Stimulated activated CD4-positive, alpha-beta T cell treated with anti-CD3 and anti-CD28 coated beads, Interleukin-2, amount 100 ng/mL, for 48 hours (primary cell): ENCODE results near the gene UNK.

Source experiments
- DNase-seq, 2 donors: peaks; one replicate each; pipeline ENCODE4 v3.0.0-alpha.2; 2020

Gene UNK, protein sequence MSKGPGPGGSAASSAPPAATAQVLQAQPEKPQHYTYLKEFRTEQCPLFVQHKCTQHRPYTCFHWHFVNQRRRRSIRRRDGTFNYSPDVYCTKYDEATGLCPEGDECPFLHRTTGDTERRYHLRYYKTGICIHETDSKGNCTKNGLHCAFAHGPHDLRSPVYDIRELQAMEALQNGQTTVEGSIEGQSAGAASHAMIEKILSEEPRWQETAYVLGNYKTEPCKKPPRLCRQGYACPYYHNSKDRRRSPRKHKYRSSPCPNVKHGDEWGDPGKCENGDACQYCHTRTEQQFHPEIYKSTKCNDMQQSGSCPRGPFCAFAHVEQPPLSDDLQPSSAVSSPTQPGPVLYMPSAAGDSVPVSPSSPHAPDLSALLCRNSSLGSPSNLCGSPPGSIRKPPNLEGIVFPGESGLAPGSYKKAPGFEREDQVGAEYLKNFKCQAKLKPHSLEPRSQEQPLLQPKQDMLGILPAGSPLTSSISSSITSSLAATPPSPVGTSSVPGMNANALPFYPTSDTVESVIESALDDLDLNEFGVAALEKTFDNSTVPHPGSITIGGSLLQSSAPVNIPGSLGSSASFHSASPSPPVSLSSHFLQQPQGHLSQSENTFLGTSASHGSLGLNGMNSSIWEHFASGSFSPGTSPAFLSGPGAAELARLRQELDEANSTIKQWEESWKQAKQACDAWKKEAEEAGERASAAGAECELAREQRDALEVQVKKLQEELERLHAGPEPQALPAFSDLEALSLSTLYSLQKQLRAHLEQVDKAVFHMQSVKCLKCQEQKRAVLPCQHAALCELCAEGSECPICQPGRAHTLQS

DNA sequence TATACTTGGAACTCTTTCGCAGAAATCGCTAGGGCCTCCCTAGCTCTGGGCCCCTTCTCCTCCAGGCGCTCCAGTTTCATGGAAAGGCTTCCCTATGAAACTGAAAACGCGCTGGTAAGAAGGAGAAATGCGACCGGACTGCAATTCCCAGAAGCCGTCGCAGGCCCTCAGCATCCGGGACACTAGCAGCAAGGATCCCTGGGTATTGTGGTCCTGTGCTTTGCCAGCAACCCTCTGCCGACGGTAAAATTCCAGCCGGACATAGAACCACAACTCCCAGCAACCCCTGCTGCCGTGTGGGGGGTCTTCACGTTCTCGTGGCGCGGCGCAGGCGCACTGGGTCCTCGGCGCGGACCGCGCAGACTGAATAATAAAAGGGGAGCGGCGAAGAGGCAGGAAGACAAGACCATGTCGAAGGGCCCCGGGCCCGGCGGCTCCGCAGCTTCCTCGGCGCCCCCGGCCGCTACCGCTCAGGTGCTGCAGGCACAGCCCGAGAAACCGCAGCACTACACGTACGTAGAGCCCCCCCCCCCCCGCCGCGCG is at the start of gene UNK:
UNK (plus strand) TSS at position 334 of the 543 bp plus-strand sequence; CDS start at position 409, 75 bp downstream.
- DNase-seq: peak; percentile 88

DNA sequence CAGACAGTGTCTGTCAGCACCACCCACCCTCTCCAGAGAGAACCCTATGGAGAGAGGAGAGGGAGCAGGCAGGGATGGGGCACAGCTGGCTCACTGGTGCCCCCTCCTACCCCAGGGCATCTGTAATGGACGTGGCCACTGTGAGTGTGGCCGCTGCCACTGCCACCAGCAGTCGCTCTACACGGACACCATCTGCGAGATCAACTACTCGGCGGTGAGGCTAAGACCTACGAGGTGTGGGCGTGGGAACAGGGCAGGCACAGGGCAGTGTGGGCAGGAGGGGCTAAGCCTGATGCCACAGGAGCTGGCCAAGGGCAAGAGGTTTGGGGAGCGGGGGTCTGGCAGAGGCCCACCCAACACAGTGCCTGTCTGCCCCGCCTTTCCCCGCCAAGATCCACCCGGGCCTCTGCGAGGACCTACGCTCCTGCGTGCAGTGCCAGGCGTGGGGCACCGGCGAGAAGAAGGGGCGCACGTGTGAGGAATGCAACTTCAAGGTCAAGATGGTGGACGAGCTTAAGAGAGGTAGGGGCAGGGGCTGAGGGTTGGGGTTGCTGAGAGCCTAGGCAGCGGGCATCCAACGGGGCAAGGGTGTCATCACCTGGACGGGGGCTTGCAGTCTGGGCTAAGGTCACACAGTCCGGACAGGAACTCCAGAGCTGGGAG is 48.3 kb upstream of the UNK start:
- no peak for DNase-seq

DNA sequence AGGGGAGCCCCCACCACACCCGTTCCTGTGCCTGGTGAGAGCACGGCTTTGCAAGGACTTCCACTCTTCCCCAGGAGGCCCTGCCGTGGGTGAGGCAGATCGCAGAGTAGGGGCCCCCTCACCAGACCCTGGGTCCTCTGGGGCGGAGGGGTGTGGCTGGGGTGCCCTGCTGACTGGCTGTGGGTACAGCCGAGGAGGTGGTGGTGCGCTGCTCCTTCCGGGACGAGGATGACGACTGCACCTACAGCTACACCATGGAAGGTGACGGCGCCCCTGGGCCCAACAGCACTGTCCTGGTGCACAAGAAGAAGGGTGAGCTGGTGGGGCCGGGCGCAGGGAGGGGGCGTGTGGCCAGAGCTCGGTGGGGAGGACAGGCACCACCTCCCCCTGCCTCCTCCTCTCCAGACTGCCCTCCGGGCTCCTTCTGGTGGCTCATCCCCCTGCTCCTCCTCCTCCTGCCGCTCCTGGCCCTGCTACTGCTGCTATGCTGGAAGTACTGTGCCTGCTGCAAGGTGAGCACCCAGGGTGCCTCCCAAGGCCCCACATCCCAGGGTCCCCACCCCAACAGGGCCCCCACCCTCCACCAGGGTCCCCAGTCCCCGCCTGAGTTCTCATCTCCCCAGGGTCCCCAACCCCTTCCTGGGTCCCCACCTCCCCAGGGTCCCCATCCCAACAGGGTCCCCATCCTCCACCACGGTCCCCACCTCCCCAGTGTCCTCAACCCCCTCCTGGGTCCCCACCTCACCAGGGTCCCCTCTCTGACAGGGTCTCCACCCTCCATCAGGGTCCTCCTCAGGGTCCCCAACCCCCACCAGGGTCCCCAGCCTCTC is 47.3 kb upstream of the UNK start:
- no peak for DNase-seq

DNA sequence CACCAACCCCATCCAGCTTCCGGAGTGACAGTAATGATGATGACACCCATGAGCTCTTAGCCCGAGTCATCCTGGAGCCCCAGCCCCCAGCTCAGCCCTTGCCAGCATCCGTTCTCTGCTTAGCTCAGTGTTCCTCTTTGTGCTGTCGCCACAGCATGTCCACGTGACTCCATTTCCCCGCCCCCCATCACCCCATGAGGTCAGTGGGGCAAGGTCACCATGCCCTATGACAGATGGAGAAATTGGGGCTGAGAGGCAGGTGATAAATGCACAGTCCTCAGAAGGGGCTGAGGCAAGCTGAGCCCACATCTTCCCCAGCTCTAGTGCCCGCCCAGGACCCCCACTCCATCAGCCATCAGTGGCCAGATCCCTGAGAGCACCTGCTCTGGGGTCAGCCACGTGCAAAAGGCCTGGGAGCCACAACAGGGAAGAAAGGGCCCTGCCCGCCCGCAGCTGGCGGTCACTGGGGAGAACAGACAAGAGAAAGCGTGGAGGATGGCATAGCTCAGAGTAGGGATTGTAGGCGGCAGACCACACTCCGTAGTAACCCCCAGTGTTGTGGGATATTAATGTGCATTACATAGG is 46.3 kb upstream of the UNK start:
- no peak for DNase-seq

DNA sequence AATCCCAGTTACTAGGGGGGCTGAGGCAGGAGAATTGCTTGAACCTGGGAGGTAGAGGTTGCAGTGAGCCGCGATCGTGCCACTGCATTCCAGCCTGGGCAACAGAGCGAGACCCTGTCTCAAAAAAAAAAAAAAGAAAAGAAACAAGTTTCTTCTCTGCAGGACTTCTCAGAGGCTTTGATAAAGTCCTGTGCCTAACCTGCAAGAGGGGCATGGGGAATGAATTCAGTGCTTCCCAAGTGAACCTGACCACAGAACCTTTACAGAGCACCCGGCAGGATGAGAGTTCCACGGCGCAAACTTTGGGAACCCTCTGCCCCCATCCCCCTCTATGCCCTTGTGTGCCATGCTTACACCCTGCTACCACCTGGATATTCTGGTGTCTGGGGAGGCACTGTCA is 45.4 kb upstream of the UNK start:
- DNase-seq: no peak

DNA sequence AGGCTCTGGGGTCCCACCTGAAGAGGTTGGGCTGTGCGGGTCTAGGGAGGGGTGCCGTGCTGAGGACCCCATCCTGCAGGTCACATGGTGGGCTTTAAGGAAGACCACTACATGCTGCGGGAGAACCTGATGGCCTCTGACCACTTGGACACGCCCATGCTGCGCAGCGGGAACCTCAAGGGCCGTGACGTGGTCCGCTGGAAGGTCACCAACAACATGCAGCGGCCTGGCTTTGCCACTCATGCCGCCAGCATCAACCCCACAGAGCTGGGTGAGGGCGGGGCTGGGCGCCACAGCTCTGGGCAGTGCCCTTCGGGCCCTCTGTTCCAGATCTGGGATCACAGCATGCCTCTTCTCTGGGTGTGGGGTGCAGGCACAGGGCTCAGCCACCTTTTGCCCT is 44.8 kb upstream of the UNK start:
- DNase-seq: no peak

DNA sequence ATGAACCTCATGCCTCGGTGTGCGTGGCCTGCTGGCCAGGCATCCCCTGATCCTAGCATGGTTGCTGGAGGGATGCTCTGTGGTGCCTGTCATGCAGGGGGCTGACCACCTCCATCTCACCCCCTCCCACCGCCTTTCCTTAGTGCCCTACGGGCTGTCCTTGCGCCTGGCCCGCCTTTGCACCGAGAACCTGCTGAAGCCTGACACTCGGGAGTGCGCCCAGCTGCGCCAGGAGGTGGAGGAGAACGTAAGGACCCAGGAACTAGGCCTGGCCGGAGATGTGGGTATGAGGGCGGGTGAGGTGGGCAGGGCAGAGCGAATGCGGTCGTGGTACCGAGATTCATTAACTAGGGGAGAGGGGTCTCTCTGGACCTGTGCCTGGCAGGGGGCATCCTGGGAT is 44.4 kb upstream of the UNK start:
- no peak for DNase-seq

DNA sequence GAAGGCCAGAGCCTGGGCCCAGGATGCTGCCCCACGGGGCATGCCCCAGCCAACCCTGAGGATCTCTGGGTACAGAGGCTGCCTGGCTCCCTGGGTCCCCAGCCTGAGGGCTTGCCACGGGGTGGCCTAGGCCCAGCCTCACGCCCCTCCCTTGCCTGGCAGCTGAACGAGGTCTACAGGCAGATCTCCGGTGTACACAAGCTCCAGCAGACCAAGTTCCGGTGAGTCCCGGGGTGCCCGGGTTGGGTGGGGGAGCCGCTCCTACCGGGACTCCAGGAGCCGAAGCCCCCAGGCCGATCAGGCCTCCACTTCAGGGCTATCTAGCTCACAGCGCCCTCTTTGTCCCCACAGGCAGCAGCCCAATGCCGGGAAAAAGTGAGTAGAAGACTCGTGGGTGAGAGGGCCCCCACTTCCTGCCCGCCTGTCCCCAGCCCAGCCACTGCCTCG is 44.0 kb upstream of the UNK start:
- DNase-seq: no peak

DNA sequence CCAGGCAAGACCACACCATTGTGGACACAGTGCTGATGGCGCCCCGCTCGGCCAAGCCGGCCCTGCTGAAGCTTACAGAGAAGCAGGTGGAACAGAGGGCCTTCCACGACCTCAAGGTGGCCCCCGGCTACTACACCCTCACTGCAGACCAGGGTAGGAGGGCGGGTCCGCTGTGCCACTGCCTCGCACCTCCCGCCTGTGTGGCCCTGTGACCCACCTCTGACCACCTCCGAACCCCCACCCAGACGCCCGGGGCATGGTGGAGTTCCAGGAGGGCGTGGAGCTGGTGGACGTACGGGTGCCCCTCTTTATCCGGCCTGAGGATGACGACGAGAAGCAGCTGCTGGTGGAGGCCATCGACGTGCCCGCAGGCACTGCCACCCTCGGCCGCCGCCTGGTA is 42.3 kb upstream of the UNK start:
- no peak for DNase-seq

DNA sequence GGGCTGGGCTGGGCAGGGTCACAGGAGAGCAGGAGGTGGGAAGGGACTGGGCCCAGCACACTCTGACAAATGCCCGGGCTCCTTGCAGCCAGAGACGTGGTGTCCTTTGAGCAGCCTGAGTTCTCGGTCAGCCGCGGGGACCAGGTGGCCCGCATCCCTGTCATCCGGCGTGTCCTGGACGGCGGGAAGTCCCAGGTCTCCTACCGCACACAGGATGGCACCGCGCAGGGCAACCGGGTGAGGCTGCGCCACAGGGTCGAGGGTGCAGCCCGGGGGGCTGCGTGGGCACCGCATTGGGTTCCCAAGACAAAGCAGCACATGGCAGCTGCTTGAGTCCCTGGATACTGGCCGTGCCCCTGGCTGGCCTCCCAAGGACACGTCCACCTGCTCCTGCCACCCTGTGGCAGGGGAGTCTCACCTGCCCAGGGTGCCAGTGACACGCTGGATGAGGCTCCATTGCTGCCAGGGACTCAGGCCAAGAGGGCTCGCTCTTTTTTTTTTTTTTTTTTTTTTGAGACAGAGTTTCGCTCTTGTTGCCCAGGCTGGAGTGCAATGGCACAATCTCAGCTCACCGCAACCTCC is 40.9 kb upstream of the UNK start:
- DNase-seq: no peak

DNA sequence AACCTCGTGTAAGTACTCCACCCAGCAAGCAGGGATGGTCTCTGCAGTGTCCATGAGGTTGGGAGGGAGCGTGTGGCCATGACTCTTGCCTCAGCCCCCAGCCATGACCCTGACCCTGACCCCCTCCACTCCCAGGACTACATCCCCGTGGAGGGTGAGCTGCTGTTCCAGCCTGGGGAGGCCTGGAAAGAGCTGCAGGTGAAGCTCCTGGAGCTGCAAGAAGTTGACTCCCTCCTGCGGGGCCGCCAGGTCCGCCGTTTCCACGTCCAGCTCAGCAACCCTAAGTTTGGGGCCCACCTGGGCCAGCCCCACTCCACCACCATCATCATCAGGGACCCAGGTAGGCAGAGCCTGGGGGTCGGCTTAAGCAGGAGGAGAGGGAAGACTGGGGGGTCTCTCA is 35.9 kb upstream of the UNK start:
- DNase-seq: no peak

DNA sequence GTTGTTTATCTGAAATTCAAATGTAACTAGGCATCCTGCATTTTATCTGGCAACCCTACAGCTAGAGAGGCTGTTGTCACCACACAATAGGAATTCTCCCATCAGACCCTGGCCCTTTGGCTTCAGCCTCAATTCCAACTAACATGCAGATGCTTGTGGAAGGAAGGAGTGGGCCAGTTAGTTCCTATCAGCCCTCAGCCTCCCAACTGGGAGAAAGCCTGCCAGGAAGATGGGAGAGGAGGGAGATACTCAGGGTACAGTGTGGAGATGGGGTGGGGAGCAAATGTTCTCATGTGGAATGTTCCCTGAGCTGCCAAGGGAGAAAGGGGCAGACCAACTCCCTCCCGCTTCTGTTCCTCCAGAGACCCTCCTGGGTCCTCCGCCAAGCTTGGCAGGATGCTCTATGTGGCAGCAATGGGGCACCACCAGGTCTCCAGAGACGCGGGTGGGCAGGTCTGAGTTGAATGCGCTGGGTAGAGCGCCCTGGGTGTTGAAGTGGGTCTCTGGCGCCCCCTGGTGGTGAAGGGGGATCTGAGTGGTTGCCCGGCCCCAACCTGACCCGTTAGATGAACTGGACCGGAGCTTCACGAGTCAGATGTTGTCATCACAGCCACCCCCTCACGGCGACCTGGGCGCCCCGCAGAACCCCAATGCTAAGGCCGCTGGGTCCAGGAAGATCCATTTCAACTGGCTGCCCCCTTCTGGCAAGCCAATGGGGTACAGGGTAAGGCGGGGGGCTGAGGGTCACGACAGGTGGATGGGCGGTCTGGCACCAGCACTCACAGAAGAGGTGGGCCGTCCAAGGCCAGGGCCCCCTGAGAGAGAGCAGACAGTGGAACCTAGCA is 34.8 kb upstream of the UNK start:
- peak; percentile 95 for DNase-seq

DNA sequence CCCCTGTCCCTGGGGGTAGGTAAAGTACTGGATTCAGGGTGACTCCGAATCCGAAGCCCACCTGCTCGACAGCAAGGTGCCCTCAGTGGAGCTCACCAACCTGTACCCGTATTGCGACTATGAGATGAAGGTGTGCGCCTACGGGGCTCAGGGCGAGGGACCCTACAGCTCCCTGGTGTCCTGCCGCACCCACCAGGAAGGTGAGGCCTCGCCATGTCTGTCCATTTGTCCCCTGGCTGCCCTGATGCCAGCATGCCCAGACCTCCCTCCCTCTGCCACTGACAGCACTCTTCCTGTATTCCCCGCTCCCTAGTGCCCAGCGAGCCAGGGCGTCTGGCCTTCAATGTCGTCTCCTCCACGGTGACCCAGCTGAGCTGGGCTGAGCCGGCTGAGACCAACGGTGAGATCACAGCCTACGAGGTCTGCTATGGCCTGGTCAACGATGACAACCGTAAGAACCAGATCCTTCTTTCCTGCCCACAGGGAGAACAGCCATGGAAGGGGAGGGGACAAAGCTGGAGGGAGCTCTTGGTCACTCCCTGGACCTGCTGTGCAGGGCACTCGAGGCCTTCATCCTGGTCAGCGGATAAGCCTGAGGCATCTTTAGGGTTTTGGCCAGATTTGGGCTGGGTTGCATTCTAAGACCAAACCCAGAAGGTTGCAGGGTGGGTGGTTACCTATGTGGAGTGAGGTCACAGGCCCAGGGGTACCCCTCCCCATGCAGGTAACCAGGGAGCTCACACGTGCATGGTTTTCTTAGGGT is 33.8 kb upstream of the UNK start:
- DNase-seq: no peak

DNA sequence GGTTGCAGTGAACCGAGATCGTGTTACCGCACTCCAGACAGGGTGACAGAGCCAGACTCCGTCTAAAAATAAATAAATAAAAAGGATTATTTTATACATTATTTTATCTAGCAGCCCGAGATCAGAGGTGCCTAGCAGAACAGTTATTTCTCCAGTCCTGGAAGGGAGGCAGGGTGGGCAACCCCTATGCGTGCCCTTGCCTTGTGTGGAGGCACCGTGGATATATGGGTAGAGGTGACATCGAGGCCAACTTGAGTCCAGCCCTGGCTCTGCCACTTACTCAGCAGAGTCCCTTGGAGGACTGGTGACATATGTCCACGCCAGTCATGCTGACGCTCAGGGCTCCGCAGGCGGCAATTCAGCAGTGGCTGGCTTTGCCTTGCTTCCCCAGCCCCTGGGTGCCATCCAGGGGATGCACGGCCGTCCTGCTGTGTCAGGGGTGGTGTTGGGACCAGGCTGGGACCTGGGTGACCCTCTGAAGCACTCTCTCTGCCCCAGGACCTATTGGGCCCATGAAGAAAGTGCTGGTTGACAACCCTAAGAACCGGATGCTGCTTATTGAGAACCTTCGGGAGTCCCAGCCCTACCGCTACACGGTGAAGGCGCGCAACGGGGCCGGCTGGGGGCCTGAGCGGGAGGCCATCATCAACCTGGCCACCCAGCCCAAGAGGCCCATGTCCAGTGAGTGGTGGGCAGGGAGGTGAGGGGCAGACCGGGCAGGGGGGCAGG is 32.8 kb upstream of the UNK start:
- DNase-seq: no peak

DNA sequence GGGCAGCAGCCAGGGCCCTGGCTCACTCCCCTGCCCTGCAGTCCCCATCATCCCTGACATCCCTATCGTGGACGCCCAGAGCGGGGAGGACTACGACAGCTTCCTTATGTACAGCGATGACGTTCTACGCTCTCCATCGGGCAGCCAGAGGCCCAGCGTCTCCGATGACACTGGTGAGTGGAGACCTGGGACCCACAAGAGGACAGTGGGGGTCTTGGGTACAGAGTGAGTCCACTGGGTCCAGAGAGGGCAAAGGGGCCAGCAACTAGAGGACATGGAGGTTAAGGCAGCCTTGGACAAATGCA is 32.2 kb upstream of the UNK start:
- no peak for DNase-seq

DNA sequence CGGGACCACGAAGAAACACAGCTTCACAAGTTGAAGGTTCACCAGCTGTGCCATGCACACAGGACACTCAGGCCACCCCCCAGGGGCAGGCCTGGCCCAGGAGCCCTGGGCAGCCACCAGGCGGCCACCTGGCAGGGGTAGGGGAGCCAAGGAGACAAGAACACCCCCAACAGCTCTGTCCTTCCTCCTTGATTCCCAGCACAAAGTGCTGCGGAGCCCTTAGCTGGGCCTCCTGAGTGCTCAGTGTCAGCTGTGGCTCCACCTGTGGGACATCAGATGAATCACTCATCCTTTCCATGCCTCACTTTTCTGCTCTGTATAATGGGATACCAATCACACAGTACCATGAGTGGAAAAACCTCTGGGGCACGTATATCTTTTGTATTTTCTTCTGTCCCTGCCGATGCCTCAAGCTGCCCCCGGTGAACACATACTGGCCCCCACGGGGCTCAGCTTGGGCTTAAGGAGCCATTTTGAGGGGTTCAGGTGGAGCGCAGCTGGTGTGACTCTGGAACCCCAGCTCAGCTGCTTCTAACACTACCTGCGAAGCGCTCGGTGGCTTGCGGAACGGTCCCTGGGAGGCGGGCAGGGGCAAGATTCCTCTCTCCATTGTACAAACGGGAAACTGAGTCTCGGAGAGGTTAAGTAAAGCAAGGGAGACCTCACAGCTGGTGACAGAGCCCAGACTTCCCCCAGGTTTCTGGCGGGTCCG is 31.6 kb upstream of the UNK start:
- DNase-seq: no peak

DNA sequence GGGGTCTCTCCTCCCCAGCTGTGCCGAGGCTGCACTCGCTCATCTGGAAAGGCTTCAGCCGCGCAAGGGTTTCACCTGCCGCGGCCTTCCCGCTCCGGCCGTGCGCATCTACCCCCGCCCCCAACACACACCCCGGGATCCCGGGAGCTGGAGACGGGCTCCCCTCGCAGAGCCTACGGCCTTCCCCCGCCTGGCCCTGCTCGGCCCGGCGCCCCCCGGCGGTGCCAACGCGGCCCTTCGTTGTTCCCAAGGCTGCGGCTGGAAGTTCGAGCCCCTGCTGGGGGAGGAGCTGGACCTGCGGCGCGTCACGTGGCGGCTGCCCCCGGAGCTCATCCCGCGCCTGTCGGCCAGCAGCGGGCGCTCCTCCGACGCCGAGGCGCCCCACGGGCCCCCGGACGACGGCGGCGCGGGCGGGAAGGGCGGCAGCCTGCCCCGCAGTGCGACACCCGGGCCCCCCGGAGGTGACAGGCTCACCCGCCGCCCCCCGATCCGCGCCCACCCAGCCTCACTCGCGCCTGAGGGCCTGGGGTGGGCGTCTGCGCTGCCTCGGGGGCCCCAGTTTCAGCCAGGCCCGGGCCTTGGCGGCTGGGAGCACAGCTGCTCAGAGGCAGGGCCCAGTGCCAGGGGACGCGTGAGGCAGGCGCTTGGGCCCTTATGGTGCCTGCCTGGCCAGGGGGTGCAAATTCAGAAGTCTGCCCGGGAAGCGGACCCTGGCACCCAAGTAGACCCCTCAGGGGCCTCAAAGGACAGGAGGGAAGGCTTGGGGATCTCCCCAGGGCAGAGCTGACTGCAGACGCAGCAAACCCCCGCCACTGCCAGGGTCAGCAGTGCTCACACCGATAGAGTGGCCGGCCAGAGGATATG is 30.9 kb upstream of the UNK start:
- DNase-seq: peak; percentile 59 to 70
